Lower lobe of right lung (tissue), 2 donors: ENCODE measurements around the gene HEXIM1. TPM values are rescaled to one million over a fixed set of nuclear protein-coding genes. Genes with fewer than 3 reads are reported as not detected.
A peak's percentile ranks its signal among the peaks of the same experiment; 100 is the strongest.

ENCODE experiments used
- ATAC-seq, 2 donors: fragments of 200-7000 bp; cut with Tn5 transposase; one replicate each; pipeline ENCODE4 v1.9.1; 2020 to 2022; ENCODE audit warnings: mild to moderate bottlenecking in 2 of 2, moderate library complexity in 2 of 2
- DNase-seq: peaks from one replicate; pipeline ENCODE4 v3.0.0-alpha.2; 2020
- H3K27ac ChIP-seq: fragments of 200-600 bp; one replicate; pipeline ENCODE4 v1.8.0; 2022
- H3K27me3 ChIP-seq: fragments of 200-600 bp; one replicate; pipeline ENCODE4 v1.8.0; 2022; ENCODE audit warnings: low read depth
- H3K36me3 ChIP-seq: fragments of 200-600 bp; one replicate; pipeline ENCODE4 v1.8.0; 2022; ENCODE audit warnings: mild to moderate bottlenecking
- H3K4me1 ChIP-seq: fragments of 200-600 bp; one replicate; pipeline ENCODE4 v1.8.0; 2022
- H3K4me3 ChIP-seq: fragments of 200-600 bp; one replicate; pipeline ENCODE4 v1.8.0; 2022; ENCODE audit warnings: mild to moderate bottlenecking
- H3K9me3 ChIP-seq: fragments of 200-600 bp; one replicate; pipeline ENCODE4 v1.8.0; 2022
- intact Hi-C: fragments of 100-400 bp; cut with DNase I; formaldehyde crosslinking; loops from one replicate; pipeline ENCODE4 v1.11.0; 2022
- total RNA-seq: library from RNA; stranded (reverse); fragmentation: NEBNext Ultra II Directional; extraction: Animal tissue kit (Norgen Biotek cat#: 25700); gene quantifications from one replicate; pipeline ENCODE4 v1.2.1, GENCODE V29; 2021
- TF ChIP-seq, protein P1 (sequence below): fragments of 200-600 bp; IDR thresholded peaks from one replicate; pipeline ENCODE4 v1.8.0; 2022; ENCODE audit warnings: antibody characterized with exemption, mild to moderate bottlenecking
- donor health status: DM: no; HTN: yes; CAD: no; lungs with severe emphysema.

HEXIM1 gene
- total RNA-seq, 1 donor from 2014 or later, result 33.9 TPM

DNA sequence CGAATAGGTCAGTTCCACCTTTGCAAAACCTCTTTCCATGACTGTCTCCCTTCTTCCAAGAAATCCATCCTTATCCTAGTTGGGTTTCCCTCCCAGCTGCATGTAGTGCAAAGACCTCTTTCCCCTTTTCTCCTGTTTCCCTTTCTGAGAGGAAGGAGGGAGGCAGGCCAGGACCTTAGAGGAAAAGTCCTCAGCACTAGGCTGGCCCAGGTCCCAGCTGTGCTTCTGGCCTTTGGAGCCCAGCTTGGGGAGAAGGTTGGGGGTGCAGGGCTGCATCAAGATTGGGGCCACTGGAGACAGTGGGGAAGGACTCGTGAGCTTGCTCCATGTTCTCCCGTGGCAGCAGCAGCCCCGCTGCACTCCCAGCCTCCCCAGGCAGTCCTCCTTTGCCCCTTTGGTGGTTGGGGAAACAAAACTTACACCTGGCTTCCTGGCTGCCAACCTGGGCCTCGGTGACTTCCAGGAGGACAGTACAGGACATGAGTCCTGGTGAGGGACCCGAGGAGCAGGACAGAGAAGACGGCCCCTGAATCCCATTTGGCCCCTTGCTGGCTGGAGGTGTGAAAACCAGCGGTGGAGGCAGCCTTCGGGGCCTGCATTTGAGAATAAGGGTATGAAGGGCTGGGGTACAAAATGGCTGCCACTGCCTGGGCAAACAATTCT is 13.9 kb downstream of the HEXIM1 start:
- H3K9me3 ChIP-seq, result no peaks in the 10 kb centered on the region
- TF ChIP-seq, protein P1, sequence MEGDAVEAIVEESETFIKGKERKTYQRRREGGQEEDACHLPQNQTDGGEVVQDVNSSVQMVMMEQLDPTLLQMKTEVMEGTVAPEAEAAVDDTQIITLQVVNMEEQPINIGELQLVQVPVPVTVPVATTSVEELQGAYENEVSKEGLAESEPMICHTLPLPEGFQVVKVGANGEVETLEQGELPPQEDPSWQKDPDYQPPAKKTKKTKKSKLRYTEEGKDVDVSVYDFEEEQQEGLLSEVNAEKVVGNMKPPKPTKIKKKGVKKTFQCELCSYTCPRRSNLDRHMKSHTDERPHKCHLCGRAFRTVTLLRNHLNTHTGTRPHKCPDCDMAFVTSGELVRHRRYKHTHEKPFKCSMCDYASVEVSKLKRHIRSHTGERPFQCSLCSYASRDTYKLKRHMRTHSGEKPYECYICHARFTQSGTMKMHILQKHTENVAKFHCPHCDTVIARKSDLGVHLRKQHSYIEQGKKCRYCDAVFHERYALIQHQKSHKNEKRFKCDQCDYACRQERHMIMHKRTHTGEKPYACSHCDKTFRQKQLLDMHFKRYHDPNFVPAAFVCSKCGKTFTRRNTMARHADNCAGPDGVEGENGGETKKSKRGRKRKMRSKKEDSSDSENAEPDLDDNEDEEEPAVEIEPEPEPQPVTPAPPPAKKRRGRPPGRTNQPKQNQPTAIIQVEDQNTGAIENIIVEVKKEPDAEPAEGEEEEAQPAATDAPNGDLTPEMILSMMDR, result no peak
- no peaks in the 10 kb centered on the region for H3K27me3 ChIP-seq
- ATAC-seq (no peak), DNase-seq (peak; percentile 56)
- intact Hi-C loops, result no loop called here
- H3K4me3 ChIP-seq, result peak overlapping the region; percentile 94
- H3K27ac ChIP-seq, result peak overlapping the region; percentile 72
- no peaks in the 10 kb centered on the region for H3K36me3 ChIP-seq
- peaks cover 47% of the 10 kb centered on the region for H3K4me1 ChIP-seq

DNA sequence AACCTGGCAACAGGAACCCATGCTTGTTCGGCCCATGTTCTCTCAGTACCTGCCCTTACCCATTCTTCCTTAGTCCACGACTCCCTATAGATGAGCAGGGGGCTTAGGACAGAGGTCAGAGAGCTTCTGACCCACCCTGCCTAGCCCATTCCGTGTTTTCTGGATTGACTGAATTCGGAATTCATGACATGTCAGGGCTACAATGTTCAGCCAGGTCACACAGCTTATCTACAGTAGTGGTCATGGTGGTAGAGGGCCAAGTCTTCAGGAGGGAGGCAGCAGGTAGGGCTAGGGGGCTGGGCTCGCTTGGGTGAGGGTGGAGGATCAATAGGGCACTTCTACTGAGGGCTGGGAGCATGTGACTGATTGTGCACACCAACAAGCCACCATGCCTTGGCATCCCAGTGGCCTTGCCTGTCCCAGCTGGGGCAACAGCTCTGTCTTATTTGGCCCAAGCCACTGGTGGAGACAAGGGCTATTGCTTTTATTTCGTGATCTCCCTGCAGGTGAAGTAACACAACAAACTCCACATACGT is 16.5 kb downstream of the HEXIM1 start:
- H3K36me3 ChIP-seq, result no peaks in the 10 kb centered on the region
- TF ChIP-seq, protein P1, result no peak
- DNase-seq, result no peak
- intact Hi-C loops, result no loop called here
- ATAC-seq, result no peak
- no peak overlapping the region for H3K27ac ChIP-seq
- H3K4me1 ChIP-seq, result peaks cover 21% of the 10 kb centered on the region
- no peaks in the 10 kb centered on the region for H3K27me3 ChIP-seq
- H3K4me3 ChIP-seq, result no peak overlapping the region
- H3K9me3 ChIP-seq, result no peaks in the 10 kb centered on the region

DNA sequence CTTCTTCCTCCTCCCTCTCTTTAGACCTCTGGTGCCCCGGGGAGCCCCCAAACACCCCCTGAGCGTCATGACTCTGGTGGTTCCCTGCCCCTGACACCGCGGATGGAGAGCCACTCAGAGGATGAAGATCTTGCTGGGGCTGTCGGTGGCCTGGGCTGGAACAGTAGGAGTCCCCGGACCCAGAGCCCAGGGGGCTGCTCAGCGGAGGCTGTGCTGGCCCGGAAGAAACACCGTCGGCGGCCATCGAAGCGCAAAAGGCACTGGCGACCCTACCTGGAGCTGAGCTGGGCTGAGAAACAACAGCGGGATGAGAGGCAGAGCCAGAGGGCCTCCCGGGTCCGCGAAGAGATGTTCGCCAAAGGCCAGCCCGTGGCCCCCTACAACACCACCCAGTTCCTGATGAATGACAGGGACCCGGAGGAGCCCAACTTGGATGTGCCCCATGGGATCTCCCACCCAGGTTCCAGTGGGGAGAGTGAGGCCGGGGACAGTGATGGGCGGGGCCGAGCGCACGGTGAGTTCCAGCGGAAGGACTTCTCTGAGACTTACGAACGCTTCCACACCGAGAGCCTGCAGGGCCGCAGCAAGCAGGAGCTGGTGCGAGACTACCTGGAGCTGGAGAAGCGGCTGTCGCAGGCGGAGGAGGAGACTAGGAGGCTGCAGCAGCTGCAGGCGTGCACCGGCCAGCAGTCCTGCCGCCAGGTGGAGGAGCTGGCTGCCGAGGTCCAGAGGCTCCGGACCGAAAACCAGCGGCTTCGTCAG is 20.9 kb downstream of the HEXIM1 start:
- no peak for DNase-seq
- Histone ChIP-seq H3K27ac (no peak overlapping the region), H3K4me3 (no peak overlapping the region), H3K4me1 (peaks cover 37% of the 10 kb centered on the region), H3K27me3 (no peaks in the 10 kb centered on the region), H3K36me3 (no peaks in the 10 kb centered on the region), H3K9me3 (no peaks in the 10 kb centered on the region)
- TF ChIP-seq, protein P1, result no peak
- ATAC-seq, result no peak
- intact Hi-C loops, result no loop called here

DNA sequence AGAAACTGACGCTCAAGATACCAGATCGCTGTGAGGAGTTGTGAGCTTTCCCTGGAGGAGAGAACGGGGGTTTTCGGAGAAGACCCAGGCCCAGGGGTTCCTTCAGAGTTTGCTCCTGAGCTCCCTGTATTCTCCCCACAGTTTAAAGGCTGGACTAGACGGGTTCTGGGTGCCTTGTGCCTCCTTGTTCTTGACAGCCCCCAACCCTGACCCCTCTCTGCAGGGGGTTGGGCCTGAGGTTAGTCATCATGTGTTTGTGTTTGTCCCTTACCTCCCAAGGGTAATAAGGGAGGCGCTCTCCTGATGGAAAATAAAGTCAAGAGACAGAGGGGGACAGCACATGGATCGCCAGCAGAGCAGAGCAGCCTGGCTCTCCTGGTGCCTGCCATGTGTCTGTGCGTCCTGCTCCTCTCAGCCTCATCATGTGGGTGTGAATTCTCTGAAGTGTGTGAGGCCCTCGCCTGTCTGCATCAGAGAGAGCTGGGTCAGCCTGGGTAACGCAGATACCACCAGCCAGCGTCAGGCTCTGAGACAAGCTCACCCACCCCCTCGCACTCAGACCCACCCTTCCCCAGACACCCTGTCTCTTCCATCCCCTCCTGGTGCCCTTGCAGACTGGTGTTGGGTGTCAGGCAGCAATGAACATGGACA is 22.1 kb downstream of the HEXIM1 start:
- DNase-seq (no peak), ATAC-seq (no peak)
- no peak overlapping the region for H3K4me3 ChIP-seq
- H3K4me1 ChIP-seq, result peaks cover 34% of the 10 kb centered on the region
- intact Hi-C loops, result no loop called here
- TF ChIP-seq, protein P1, result no peak
- H3K27me3 ChIP-seq, result no peaks in the 10 kb centered on the region
- no peaks in the 10 kb centered on the region for H3K9me3 ChIP-seq
- H3K27ac ChIP-seq, result peak overlapping the region; percentile 90
- no peaks in the 10 kb centered on the region for H3K36me3 ChIP-seq

DNA sequence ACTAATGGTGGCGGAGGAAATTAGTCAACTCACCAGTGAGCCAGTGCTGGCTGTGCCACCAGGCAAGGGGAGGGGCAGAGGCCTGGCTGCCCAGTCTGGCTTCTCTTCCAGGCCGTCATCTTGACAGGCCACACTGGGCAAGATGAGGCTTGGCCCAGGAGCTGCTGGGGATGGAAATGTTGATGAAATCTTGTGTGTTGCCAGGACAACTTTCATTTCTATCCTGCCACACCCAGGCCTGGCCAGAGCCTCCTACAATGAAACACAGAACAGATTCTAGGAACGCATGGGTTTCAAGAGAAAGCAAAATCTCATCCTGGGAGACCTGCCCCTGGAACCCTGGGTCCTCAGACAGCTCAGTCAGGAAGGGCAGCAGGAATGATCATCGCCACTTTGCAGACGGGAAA is 22.7 kb downstream of the HEXIM1 start:
- H3K9me3 ChIP-seq, result no peaks in the 10 kb centered on the region
- peak overlapping the region; percentile 90 for H3K27ac ChIP-seq
- H3K27me3 ChIP-seq, result no peaks in the 10 kb centered on the region
- H3K4me3 ChIP-seq, result peak overlapping the region; percentile 46
- peaks cover 34% of the 10 kb centered on the region for H3K4me1 ChIP-seq
- peak; percentile 60 to 72 for ATAC-seq
- H3K36me3 ChIP-seq, result no peaks in the 10 kb centered on the region
- DNase-seq, result peak; percentile 73
- intact Hi-C loops, result no loop called here
- TF ChIP-seq, protein P1, result no peak
